PFSK-1 (cell line): ENCODE data around the gene RAB3C.

Experiments used
- FOXP2 ChIP-seq: optimal IDR thresholded peaks from 2 replicates; pipeline ENCODE3; 2011; ENCODE audit warnings: borderline replicate concordance, control low read depth, inconsistent platforms; ENCODE audit not compliant: insufficient read depth; ENCODE audit errors: extremely low read length, extremely low read depth
- POLR2AphosphoS5 ChIP-seq: IDR thresholded peaks from 2 replicates; pipeline ENCODE4 v1.6.1; 2012; ENCODE audit warnings: low read depth, mild to moderate bottlenecking, control low read depth, low read length, moderate library complexity
- SIN3A ChIP-seq: IDR thresholded peaks from 2 replicates; pipeline ENCODE4 v1.6.1; 2012; ENCODE audit warnings: mild to moderate bottlenecking, low read length, moderate library complexity, borderline replicate concordance; ENCODE audit not compliant: insufficient read depth
- TAF1 ChIP-seq: IDR thresholded peaks from 2 replicates; pipeline ENCODE4 v1.6.1; 2012; ENCODE audit warnings: low read length, control low read depth, borderline replicate concordance; ENCODE audit not compliant: insufficient read depth
- TF ChIP-seq, protein P1 (sequence below), 2 experiments: IDR thresholded peaks; 2 replicates each; pipeline versions ENCODE4 v1.6.1 to v1.8.0; 2011 to 2012; ENCODE audit warnings: low read depth in 2 of 2, low read length in 2 of 2, control low read depth in 1 of 2, inconsistent platforms in 1 of 2, mild to moderate bottlenecking in 1 of 2, moderate library complexity in 1 of 2; ENCODE audit not compliant: insufficient read depth in 1 of 2

The RAB3C gene

DNA sequence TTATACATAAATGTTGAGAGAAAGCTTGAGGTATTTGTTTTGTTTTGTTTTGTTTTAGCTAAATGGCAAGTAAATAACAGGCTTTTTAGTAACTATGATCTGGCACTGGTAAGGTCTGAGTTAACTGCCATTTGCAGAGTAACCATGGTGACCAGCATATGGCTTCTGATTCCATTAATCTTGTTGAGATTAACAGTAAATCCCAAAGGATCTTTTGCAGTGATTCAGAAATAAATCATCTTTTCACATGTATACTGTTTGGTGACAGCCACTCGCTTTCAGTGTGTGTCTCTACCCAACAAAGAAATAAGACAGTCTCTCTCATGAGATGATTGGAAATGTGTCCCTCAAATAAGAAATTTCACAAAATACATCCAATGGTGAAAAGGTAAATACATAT is 235.6 kb downstream of the RAB3C start:
- TF ChIP-seq FOXP2 (no peak), SIN3A (no peak), POLR2AphosphoS5 (no peak), TAF1 (no peak)
- TF ChIP-seq, protein P1, sequence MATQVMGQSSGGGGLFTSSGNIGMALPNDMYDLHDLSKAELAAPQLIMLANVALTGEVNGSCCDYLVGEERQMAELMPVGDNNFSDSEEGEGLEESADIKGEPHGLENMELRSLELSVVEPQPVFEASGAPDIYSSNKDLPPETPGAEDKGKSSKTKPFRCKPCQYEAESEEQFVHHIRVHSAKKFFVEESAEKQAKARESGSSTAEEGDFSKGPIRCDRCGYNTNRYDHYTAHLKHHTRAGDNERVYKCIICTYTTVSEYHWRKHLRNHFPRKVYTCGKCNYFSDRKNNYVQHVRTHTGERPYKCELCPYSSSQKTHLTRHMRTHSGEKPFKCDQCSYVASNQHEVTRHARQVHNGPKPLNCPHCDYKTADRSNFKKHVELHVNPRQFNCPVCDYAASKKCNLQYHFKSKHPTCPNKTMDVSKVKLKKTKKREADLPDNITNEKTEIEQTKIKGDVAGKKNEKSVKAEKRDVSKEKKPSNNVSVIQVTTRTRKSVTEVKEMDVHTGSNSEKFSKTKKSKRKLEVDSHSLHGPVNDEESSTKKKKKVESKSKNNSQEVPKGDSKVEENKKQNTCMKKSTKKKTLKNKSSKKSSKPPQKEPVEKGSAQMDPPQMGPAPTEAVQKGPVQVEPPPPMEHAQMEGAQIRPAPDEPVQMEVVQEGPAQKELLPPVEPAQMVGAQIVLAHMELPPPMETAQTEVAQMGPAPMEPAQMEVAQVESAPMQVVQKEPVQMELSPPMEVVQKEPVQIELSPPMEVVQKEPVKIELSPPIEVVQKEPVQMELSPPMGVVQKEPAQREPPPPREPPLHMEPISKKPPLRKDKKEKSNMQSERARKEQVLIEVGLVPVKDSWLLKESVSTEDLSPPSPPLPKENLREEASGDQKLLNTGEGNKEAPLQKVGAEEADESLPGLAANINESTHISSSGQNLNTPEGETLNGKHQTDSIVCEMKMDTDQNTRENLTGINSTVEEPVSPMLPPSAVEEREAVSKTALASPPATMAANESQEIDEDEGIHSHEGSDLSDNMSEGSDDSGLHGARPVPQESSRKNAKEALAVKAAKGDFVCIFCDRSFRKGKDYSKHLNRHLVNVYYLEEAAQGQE (IDR thresholded peaks at IDR 0.05; ENCODE audit: insufficient read depth in 1 of 2, low read depth in 2 of 2, low read length in 2 of 2): no peak

DNA sequence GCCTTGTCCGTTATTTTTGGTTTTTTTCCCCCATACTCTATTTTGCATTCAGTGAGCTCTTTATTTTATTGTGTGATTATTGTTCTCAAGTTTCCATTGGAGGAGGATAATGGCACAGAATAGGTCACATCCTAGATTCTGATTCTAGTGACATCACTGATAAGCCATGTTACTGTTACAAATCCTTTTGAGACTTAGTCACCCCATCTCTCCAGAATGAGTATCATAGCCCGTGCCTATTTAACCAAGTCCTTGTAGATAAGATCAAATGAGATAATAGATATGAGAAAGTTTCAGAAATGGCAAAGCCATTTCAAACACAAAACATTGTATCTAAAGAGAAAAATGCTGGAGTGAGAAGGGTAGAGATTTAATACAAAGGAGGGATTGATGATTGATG is 242.6 kb downstream of the RAB3C start:
- TF ChIP-seq, protein P1 (IDR thresholded peaks at IDR 0.05; ENCODE audit: insufficient read depth in 1 of 2, low read depth in 2 of 2, low read length in 2 of 2): no peak
- TF ChIP-seq SIN3A (no peak), TAF1 (no peak), FOXP2 (no peak), POLR2AphosphoS5 (no peak)

DNA sequence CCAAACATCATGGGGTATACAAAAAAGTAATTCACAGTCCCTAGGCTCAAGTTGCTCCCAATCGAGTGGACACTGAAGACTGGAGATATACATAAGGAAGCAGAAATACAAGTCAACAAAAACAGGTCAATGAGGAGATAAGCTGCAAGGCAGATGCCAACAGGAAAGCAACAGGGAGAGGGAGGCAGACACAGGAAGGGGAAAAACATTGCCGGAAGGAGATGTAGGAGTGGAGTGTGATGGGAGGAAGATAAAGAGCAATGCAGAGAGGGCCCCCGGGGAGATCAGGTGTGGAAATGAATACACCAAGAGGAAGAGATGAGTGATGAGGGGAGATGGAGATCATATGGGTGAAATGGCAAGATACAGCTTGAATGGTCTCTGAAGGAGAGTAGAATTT is 243.0 kb downstream of the RAB3C start:
- TF ChIP-seq, protein P1 (IDR thresholded peaks at IDR 0.05; ENCODE audit: insufficient read depth in 1 of 2, low read depth in 2 of 2, low read length in 2 of 2): no peak
- no peak for TF ChIP-seq POLR2AphosphoS5
- no peak for TF ChIP-seq TAF1
- no peak for TF ChIP-seq SIN3A
- peak; percentile 64 for TF ChIP-seq FOXP2

DNA sequence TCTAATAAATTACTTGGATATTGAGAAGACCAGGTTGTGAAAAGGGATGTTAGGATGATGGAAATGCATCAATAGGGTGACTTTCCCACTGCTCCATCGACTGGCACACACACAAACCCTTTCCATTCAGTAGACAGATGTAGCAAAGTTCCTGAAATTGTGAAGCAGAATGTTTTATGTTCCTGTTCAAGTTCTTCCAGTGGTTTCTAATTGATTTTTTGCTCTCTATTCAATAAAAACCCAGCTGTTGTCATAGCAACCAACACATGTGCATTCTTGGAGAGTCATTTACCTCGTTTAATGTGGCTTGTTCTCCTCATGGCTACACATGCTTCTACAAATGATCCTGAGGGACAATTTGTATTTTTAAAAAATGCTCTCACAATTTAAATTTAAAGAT is 244.6 kb downstream of the RAB3C start:
- no peak for TF ChIP-seq SIN3A
- no peak for TF ChIP-seq TAF1
- TF ChIP-seq, protein P1 (IDR thresholded peaks at IDR 0.05; ENCODE audit: insufficient read depth in 1 of 2, low read depth in 2 of 2, low read length in 2 of 2): no peak
- no peak for TF ChIP-seq FOXP2
- TF ChIP-seq POLR2AphosphoS5: no peak

DNA sequence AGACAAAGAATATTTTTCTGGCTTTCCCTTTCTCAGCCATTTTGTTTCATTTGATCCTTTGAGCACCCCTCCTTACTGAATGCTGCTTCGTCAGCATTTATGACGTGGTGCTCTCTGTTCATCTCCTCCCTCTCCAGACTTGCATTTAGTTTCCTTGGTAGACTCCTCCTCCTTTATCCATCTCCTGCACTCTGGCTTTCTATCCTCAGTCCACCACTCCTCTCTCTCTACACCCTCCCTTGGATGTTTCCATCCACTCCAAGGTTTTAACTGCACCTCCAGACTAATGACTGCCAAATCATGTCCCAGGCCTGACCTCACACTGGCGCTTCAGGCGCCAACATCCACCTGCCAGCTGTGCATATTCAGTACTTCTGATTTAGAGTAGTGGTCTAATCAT is 245.4 kb downstream of the RAB3C start:
- TF ChIP-seq POLR2AphosphoS5 (no peak), FOXP2 (no peak), SIN3A (no peak), TAF1 (no peak)
- TF ChIP-seq, protein P1 (IDR thresholded peaks at IDR 0.05; ENCODE audit: insufficient read depth in 1 of 2, low read depth in 2 of 2, low read length in 2 of 2): no peak
